OCI-M2 (cell line): ENCODE data around the gene HTN1.
"Not testable (repeated sequence)": the region's sequence is repeated elsewhere in the genome, so short reads cannot be mapped to it uniquely, and the experiment has no call there.

Experiments
- DNase-seq: peaks from one replicate; lab custom pipeline; 2025; ENCODE audit not compliant: unreplicated experiment; lab: John Stamatoyannopoulos, UW

The HTN1 gene

GRCh38 chr4:70050138-70050537, at the start of gene HTN1:
Gene HTN1 (plus strand): TSS chr4:70050438. CDS start chr4:70053077, 2,639 bp downstream.
- not testable (repeated sequence) for DNase-seq

DNA sequence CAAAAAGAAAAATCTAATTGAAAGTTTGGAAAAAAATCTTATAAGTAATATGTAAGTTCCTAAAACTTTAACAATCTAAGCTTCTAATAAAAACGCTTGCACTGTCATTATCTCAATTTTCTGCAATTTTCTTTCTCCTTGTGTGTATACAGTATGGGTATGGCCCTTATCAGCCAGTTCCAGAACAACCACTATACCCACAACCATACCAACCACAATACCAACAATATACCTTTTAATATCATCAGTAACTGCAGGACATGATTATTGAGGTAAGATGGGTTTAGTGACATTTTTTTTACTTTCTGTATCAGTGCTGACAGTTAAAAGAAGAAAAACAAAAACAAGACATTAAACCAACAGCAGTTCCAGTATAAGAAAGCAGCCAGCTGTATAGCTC, 49.5 kb upstream of the HTN1 start:
- DNase-seq, result no peak

- no peak for DNase-seq
Measured at GRCh38 chr4:70002507-70002906, 47.7 kb upstream of the HTN1 start.

- DNase-seq, result no peak
Measured at GRCh38 chr4:70008771-70009170, 41.5 kb upstream of the HTN1 start.

- DNase-seq, result not testable (repeated sequence)
Measured at GRCh38 chr4:70019006-70019405, 31.2 kb upstream of the HTN1 start.

DNA sequence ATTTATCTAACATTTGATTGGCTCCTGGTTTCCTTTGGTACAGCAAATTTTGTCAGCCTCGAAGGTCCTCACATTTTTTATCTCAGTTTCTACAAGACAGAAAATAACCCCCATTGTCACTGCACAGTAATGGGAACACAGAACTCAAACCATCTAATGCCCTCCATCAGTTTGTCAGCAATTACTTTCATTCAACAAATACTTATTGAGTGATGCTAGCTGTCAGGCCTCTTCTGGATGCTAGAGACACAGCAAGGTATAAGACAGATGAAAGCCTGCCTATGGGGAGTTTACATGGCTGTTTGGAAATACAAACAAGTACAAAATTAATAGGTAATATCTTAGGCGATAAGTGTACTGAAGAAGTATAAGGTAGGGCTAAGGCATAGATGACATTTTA, 27.0 kb upstream of the HTN1 start:
- no peak for DNase-seq

DNA sequence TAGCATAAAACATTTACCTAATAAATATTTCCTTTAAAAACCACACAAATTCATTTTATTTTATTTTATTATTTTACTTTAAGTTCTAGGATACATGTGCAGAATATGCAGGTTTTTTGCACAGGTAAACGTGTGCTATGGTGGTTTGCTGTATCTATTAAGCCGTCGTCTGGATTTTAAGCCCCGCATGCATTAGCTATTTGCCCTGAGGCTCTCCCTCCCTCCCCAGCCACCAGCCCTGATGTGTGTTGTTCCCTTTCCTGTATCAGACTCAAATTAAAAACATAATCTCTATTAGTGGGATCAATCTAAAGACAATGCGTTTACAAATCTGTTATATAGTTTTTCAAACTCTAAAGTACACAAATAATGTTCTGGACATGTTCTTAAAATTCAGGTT, 23.2 kb upstream of the HTN1 start:
- no peak for DNase-seq

- DNase-seq, result not testable (repeated sequence)
Measured at GRCh38 chr4:70028159-70028558, 22.1 kb upstream of the HTN1 start, which contains the start of gene HTN3. Gene HTN3 (plus strand): TSS chr4:70028459. CDS start chr4:70030741, 2,282 bp downstream.

- DNase-seq, result not testable (repeated sequence)
Measured at GRCh38 chr4:70037559-70037958, 12.7 kb upstream of the HTN1 start.

- not testable (repeated sequence) for DNase-seq
Measured at GRCh38 chr4:70039928-70040327, 10.3 kb upstream of the HTN1 start.

GRCh38 chr4:70041652-70042286, 8.5 kb upstream of the HTN1 start:
- DNase-seq, result no peak

DNA sequence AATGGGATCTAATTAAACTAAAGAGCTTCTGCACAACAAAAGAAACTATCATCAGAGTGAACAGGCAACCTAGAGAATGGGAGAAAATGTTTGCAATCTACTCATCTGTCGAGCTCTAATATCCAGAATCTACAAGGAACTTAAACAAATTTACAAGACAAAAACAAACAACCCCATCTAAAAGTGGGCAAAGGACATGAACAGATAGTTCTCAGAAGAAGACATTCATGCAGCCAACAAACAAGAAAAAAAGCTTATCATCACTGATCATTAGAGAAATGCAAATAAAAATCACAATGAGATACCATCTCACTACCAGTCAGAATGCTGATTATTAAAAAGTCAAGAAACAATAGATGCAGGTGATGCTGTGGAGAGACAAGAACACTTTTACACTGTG, 6.3 kb downstream of the HTN1 start:
- not testable (repeated sequence) for DNase-seq

DNA sequence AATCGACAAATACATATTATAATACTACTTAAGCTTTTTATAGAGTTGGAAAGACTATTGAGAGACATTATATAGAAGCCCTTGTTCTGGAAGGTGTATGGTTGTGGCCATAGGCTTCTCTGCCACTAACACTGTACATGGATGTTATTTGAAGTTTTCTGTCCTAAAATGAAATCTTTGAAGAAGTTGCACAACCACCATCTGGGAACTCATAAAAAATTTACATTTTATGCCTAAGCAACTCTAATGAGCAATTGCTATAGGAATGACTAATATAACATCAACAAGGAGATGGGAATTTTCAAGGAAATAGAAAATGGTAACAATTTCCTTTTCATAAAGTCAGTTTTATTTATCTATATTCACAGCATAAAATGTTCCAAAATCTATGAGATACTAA, 7.4 kb downstream of the HTN1 start:
- DNase-seq, result no peak

DNA sequence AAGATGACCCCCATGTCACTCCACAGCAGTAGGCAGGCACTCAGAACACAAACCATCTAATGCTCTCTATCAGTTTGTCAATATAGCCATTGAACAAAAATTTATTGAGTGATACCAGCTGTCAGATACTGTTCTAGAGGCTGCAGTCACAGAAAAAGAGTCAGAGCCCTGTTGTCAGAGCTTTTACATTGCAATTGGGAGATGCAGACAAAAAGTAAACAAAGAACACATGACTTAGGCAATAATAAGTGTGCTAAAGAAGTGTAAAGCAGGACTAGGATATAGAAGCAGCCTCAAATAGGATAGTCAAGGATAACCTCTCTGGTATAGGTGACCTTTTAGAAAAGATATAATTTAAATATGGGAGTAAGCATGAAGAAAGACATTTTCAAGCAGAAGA, 8.9 kb downstream of the HTN1 start:
- no peak for DNase-seq

DNA sequence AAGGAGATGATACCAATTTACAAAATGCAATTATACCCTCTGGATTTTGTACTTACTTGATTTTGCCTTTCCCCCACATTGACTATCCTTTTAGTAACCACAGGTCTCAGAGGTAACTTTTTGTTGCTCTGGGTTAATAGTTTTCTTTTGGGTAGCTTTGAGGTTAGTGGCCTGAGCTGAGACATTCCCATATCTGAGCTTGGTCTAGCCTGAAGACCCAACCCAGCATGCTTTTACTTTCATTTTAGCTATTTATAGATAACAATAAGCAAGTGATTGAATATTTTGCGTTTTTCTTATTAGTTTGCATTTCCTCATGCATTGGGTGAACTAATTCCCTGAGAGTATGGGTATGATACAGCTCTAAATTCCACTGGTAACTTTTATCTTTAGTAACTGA, 11.8 kb downstream of the HTN1 start:
- DNase-seq, result no peak

DNA sequence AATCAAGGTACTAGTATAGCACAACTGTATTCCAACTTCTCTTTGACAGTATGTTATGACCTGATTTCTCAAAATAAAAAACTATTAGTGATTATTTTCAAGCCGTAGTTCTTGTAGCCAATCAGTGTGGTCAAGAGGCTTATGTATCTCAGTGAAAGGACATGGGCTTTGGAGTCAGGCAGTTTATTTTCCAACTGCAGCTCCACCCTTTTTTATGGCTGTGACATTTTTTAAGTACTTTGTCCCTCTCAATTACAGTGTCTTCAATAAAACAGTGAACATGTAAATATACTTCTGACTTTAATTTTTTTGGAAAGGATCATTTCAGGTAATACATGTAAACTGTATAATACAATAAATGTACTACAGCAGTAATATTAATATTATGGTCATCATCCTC, 30.0 kb downstream of the HTN1 start:
- DNase-seq, result no peak

GRCh38 chr4:70099206-70099605, 49.0 kb downstream of the HTN1 start:
- DNase-seq, result no peak
